Motor neuron (in vitro differentiated cells): ENCODE data around the gene EIF4E2. TPM values are rescaled to one million over a fixed set of nuclear protein-coding genes. Genes with fewer than 3 reads are reported as not detected.
A peak's percentile ranks its signal among the peaks of the same experiment; 100 is the strongest.
"Not testable (repeated sequence)": the region's sequence is repeated elsewhere in the genome, so short reads cannot be mapped to it uniquely, and the experiment has no call there.

ENCODE experiments used
- ATAC-seq, 8 experiments: fragments of 200-7000 bp; cut with Tn5 transposase; replicated peaks in 6 of 8; 2 replicates each; pipeline ENCODE4 v1.8.0; 2021; ENCODE audit warnings: mild to moderate bottlenecking in 8 of 8, moderate library complexity in 8 of 8
- H3K27ac ChIP-seq, 2 donors: fragments of 250-450 bp; sonication (Bioruptor Pico); 2 replicates each; pipeline ENCODE4 v1.9.0; 2021; ENCODE audit warnings: antibody characterized with exemption in 2 of 2, mild to moderate bottlenecking in 2 of 2, moderate library complexity in 1 of 2
- H3K4me1 ChIP-seq, 2 donors: fragments of 250-450 bp; sonication (Bioruptor Pico); replicated peaks in 1 of 2; 2 replicates each; pipeline ENCODE4 v1.6.1; 2021; ENCODE audit warnings: antibody characterized with exemption in 2 of 2, mild to moderate bottlenecking in 2 of 2, moderate library complexity in 1 of 2
- H3K4me3 ChIP-seq, 5 donors: fragments of 250-450 bp; sonication (Bioruptor Pico); 2 replicates each; pipeline ENCODE4 v1.9.0; 2021; ENCODE audit warnings: antibody characterized with exemption in 5 of 5, mild to moderate bottlenecking in 5 of 5, moderate library complexity in 4 of 5
- WGBS, 10 experiments: fragments of 450-650 bp; shearing (Covaris generic); methylation state at CpG; one replicate each; pipeline ENCODE4 v1.0.0; 2022; 5-methylcytosine and 5-hydroxymethylcytosine counted together
- in situ Hi-C, 9 experiments: fragments of 400-800 bp; cut with MboI; loops; one replicate each; pipeline ENCODE4 v1.15.0; 2021; ENCODE audit warnings: low sequenced_read_pairs in 9 of 9, low pct_unique_long_range_greater_than_20kb in 2 of 9; ENCODE audit not compliant: unreplicated experiment in 9 of 9
- total RNA-seq, 8 experiments: library from RNA; unstranded; fragments of 300-600 nt; gene quantifications; 2 replicates each; pipeline versions ENCODE4 v1.2.3 to v1.2.4, GENCODE V29; 2022

The EIF4E2 gene
- total RNA-seq, 8 experiments from 2014 or later: 49.0 to 81.3 (median 73.7) TPM

GRCh38 chr2:232551776-232552175, 1.3 kb downstream of the EIF4E2 start:
- Histone ChIP-seq H3K27ac (no peak overlapping the region), H3K4me1 (peaks cover 4 to 10% of the 10 kb centered on the region in 2 donors), H3K4me3 (peak overlapping the region; percentile 53 to 73 (median 70))
- no peak for ATAC-seq
- WGBS, 10 experiments: 67 to 100% (median 90%) methylated on average over 2 to 4 of the region's 4 CpGs; no CpG with 5 or more reads in 2 of the 10 experiments
- in situ Hi-C loops: no loop called here

- in situ Hi-C loops: no loop called here
- Histone ChIP-seq H3K27ac (no peak overlapping the region), H3K4me1 (peaks cover 0 to 7% of the 10 kb centered on the region in 2 donors), H3K4me3 (no peak overlapping the region)
- no peak for ATAC-seq
- WGBS, 10 experiments: 73 to 100% (median 87%) methylated on average over 1 to 3 of the region's 3 CpGs; no CpG with 5 or more reads in 1 of the 10 experiments
Observed at GRCh38 chr2:232556426-232556825, 5.9 kb downstream of the EIF4E2 start.

DNA sequence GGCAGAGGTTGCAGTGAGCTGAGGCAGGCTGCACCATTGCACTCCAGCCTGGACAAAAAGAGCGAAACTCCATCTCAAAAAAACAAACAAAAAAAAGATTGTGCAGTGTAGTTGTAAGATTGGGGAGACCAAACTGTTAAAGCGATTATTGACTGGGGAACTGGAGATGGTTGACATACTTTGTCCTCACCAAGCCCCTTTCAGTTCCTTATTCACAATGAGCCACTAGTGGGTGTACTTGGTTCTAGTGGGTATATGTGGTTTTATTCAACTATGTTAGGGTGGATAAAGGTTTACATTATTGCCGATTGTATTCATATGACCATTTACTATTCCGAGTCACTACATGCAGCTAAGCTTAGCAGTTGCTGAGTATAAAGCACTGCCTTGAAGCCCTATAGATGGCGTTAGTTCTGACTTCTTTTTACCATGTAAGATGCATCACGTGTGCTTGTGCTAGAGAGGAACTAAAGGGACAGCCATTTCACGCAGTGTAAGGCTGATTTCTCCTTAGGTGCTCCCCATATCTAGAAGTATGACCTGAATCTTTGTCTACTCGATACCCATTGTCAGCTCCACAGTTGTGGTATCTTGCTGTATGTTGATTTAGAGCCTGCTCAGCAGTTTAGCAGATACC, 12.1 kb downstream of the EIF4E2 start:
- Histone ChIP-seq H3K4me1 (no peaks in the 10 kb centered on the region), H3K4me3 (no peak overlapping the region), H3K27ac (no peak overlapping the region)
- in situ Hi-C loops: no loop called here
- WGBS, 10 experiments: 60 to 100% (median 81%) methylated on average over 1 to 8 of the region's 8 CpGs
- ATAC-seq: no peak

GRCh38 chr2:232563580-232563979, 13.1 kb downstream of the EIF4E2 start:
- no peak for ATAC-seq
- no peaks in the 10 kb centered on the region for H3K4me1 ChIP-seq
- H3K4me3 ChIP-seq: no peak overlapping the region
- WGBS, 10 experiments: 27 to 100% (median 53%) methylated on average over 1 to 3 of the region's 3 CpGs; no CpG with 5 or more reads in 3 of the 10 experiments
- in situ Hi-C loops: no loop called here
- no peak overlapping the region for H3K27ac ChIP-seq

- Histone ChIP-seq H3K27ac (no peak overlapping the region), H3K4me1 (no peaks in the 10 kb centered on the region), H3K4me3 (no peak overlapping the region)
- peak in 2 of 8 experiments; percentile 36 to 50 for ATAC-seq
- in situ Hi-C loops: no loop called here
Observed at GRCh38 chr2:232567721-232568120, 17.2 kb downstream of the EIF4E2 start.

- ATAC-seq: peak in 5 of 8 experiments; percentile 25 to 99 (median 89)
- no peaks in the 10 kb centered on the region for H3K4me1 ChIP-seq
- no peak overlapping the region for H3K27ac ChIP-seq
- 21 to 100% (median 73%) methylated on average over 1 to 5 of the region's 5 CpGs; no CpG with 5 or more reads in 1 of the 10 experiments for WGBS, 10 experiments
- H3K4me3 ChIP-seq: no peak overlapping the region
- in situ Hi-C loops: no loop called here
Observed at GRCh38 chr2:232568161-232568560, 17.7 kb downstream of the EIF4E2 start.

DNA sequence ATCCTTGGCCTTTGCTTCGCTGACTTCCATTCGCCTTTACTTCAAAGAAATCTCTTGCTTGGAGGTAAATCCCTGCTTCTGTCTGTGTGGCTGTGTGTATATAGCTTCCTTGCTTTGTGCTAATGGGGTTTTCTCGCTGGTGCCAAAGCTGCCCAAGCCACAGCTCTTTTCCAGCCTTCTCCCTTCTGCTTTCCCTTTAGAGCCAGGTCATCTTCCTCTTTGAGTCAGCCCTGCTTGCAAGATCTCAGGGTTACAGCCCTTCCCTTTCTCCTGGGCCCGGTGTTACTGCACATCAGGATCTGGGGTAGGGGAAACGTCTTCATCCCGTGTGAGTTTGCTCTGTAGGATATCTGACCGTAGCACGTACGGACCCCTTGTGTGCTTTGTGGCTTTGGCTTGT, 19.1 kb downstream of the EIF4E2 start:
- ATAC-seq: no peak
- Histone ChIP-seq H3K27ac (no peak overlapping the region), H3K4me1 (no peaks in the 10 kb centered on the region), H3K4me3 (no peak overlapping the region)
- 91 to 100% (median 95%) methylated on average over 1 to 6 of the region's 9 CpGs; no CpG with 5 or more reads in 3 of the 10 experiments for WGBS, 10 experiments
- in situ Hi-C loops: no loop called here

GRCh38 chr2:232570481-232570880, 20.0 kb downstream of the EIF4E2 start:
- H3K27ac ChIP-seq, ATAC-seq, H3K4me3 ChIP-seq, in situ Hi-C loops, H3K4me1 ChIP-seq: not testable (repeated sequence)
- WGBS, 10 experiments: 84 to 100% (median 96%) methylated on average over 1 to 6 of the region's 6 CpGs; no CpG with 5 or more reads in 5 of the 10 experiments

- no peak for ATAC-seq
- Histone ChIP-seq H3K4me1 (no peaks in the 10 kb centered on the region), H3K4me3 (no peak overlapping the region), H3K27ac (no peak overlapping the region)
- WGBS, 10 experiments: 40 to 100% (median 95%) methylated on average over 1 to 4 of the region's 7 CpGs; no CpG with 5 or more reads in 3 of the 10 experiments
- in situ Hi-C loops: no loop called here
Observed at GRCh38 chr2:232571026-232571474, 20.6 kb downstream of the EIF4E2 start.

DNA sequence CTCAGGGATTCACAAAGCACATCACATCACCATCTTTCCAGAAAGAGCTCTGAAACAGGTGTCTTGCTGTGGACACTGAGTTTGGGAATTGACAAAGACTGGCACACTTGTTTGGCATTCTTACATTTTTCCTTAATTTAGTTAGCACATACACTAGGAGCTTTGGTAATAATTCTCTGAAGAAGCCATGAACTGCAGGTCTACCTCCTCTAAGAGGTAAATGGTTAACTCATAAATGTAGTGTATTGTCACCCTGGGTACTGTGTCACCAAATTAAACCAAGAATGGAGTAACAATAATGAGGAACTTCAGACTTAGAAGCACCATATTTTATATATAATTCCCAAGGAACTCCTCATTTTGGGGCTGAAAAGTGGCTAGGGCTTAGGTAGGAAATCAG, 22.6 kb downstream of the EIF4E2 start:
- no peak for ATAC-seq
- Histone ChIP-seq H3K4me1 (peaks cover 0 to 3% of the 10 kb centered on the region in 2 donors), H3K27ac (no peak overlapping the region), H3K4me3 (no peak overlapping the region)
- in situ Hi-C loops: no loop called here

- ATAC-seq: no peak
- Histone ChIP-seq H3K27ac (no peak overlapping the region), H3K4me3 (no peak overlapping the region), H3K4me1 (peaks cover 0 to 3% of the 10 kb centered on the region in 2 donors)
- 57 to 100% (median 87%) methylated on average over 1 to 8 of the region's 8 CpGs; no CpG with 5 or more reads in 6 of the 10 experiments for WGBS, 10 experiments
- in situ Hi-C loops: no loop called here
Observed at GRCh38 chr2:232573771-232574435, 23.4 kb downstream of the EIF4E2 start.

DNA sequence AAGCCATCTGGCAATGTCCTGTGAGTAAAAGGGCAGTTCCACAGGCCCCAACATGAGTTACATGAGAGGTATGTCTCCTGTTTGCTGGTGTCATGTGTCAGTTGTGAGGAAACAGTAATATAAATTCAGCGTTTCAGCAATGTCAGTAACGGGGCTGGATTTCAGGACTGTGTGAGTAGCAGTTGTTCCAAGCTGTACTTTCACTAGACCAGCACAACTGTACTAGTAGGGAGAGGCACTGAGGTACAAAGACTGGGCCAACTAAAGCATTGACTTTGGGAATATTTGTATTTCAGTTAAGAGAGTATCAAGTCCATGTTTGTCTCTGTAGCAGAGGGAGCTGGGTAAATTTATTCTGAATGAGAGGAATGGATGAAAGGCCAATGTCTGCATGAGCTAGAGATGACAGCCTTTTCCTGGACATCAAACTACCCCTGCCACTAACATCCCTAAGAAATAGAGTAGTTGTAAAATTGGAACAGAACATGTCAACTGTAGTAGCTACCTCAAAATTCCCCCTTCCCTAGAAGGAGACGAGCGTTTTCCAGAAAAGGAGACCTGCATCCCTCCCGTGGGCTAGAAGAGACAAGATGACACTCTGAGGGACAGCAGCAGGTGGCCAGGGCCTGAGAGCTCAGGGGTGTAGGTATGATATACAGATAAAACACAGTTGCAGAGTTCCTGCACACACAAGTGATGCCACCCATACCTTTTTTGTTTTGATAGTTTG, 24.4 kb downstream of the EIF4E2 start:
- Histone ChIP-seq H3K27ac (no peak overlapping the region), H3K4me3 (no peak overlapping the region), H3K4me1 (peaks cover 0 to 3% of the 10 kb centered on the region in 2 donors)
- peak in 1 of 8 experiments; percentile 72 for ATAC-seq
- in situ Hi-C loops: no loop called here
- WGBS, 10 experiments: 75 to 100% (median 93%) methylated on average over 1 to 5 of the region's 5 CpGs; no CpG with 5 or more reads in 1 of the 10 experiments

GRCh38 chr2:232575404-232575746, 24.9 kb downstream of the EIF4E2 start:
- no peak for ATAC-seq
- WGBS, 10 experiments: 100% methylated on average over 1 of the region's 1 CpG; no CpG with 5 or more reads in 9 of the 10 experiments
- H3K27ac ChIP-seq: no peak overlapping the region
- H3K4me1 ChIP-seq: peaks cover 0 to 3% of the 10 kb centered on the region in 2 donors
- in situ Hi-C loops: no loop called here
- no peak overlapping the region for H3K4me3 ChIP-seq
